Measurements from ENCODE around the gene MEG3.

- TF ChIP-seq POLR2A (IDR thresholded peaks at IDR 0.05) (no peak), CTCF (IDR thresholded peaks at IDR 0.05) (no peak)
Measured at GRCh38 chr14:100804558-100805309, 21.2 kb upstream of the MEG3 start.

Measured in esophagus squamous epithelium (tissue), 4 donors.